ENCODE data around the gene FLNB. TPM values are rescaled to one million over a fixed set of nuclear protein-coding genes. Genes with fewer than 3 reads are reported as not detected.

The FLNB gene
- total and polyA plus RNA-seq, 2 of the 4 experiments (the other 2 are of a cell fraction): 78.0 to 136 TPM

DNA sequence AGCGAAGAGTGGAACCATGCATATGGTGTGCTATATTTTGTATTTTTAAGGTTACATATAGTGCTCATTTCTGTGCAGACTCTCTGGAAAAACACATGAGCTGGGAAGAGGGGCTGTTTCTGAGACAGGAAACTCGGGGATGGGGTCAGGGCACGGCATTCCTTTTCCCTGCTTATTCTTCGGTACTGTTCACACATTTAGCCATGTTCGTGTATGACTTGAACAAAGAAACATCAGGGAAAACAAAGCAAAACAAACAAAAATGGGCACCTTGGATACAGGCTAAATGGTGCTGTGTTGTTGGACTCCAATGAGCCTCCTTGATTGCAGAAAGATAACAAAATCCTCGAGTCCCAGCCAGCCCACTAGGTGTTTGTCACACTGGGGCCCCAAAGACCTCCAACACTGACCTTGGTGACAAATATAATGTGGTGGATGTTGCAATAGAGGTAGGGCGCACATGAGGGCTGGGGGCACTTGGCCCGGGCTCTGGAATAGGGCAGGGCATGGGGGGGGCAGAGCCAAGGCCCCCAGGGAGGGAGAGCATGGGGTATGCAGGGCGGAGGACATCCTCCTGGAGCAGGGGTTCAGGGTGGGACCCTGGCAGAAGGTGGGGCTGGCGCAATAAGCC is 183.3 kb downstream of the FLNB start:
- DNase-seq: no peak
- H2BK120ac ChIP-seq (ENCODE audit: low read depth, low read length): no peak overlapping the region
- H3K23ac ChIP-seq (ENCODE audit: low read depth, low read length): no peak overlapping the region
- H3K14ac ChIP-seq (replicated peaks; ENCODE audit: low read depth, low read length): no peak overlapping the region
- H3K4ac ChIP-seq (ENCODE audit: low read depth, low read length): no peak overlapping the region
- H3K9ac ChIP-seq (ENCODE audit: low read depth, low read length): no peak overlapping the region
- H3K9me3 ChIP-seq (ENCODE audit: control insufficient read depth, insufficient read depth, low read length): no peaks in the 10 kb centered on the region
- in situ Hi-C loops (cut with MboI; ENCODE audit: low sequenced_read_pairs) (loop anchor here (25.0 kb wide), 1 partner anchor 221 kb away; no protein-coding TSS in a partner anchor), dilution Hi-C loops (cut with HindIII; ENCODE audit: low sequenced_read_pairs, unreplicated experiment) (no loop called here), intact Hi-C loops (cut with micrococcal nuclease) (no loop called here)
- H4K5ac ChIP-seq (ENCODE audit: low read depth, low read length): no peak overlapping the region
- no peaks in the 10 kb centered on the region for H3K9me1 ChIP-seq (ENCODE audit: insufficient read depth, low read length)
- no peak overlapping the region for H3K4me3 ChIP-seq (ENCODE audit: insufficient read depth, low read depth, low read length)
- ATAC-seq (ENCODE audit: low read depth): no peak
- no peak overlapping the region for H4K8ac ChIP-seq (ENCODE audit: low read depth in 2 of 2, low read length in 2 of 2)
- H3K27ac ChIP-seq (ENCODE audit: insufficient read depth, low read length): no peak overlapping the region
- BruUV-seq (replicated peaks): no TSS peak
- CTCF ChIA-PET: no interaction called here
- no peak overlapping the region for H2BK20ac ChIP-seq (ENCODE audit: low read depth, low read length)
- no peaks in the 10 kb centered on the region for H4K20me1 ChIP-seq (ENCODE audit: insufficient read depth, low read length)
- no peak for TF ChIP-seq NFE2L2 (IDR thresholded peaks at IDR 0.05; ENCODE audit: low read depth, low read length)
- no peak for TF ChIP-seq RFX5 (IDR thresholded peaks at IDR 0.05; ENCODE audit: low read depth, low read length)
- TF ChIP-seq CHD1 (IDR thresholded peaks at IDR 0.05; ENCODE audit: low read depth, low read length): no peak
- TF ChIP-seq POLR2A (IDR thresholded peaks at IDR 0.05; ENCODE audit: low read depth, low read length): no peak
- no peak; the same call in 1 of the 2 replicates for TF ChIP-seq CEBPB (IDR thresholded peaks at IDR 0.05; ENCODE audit: low read depth, low read length)
- TF ChIP-seq MAZ (IDR thresholded peaks at IDR 0.05; ENCODE audit: borderline replicate concordance, low read depth, low read length): no peak
- TF ChIP-seq RAD21 (IDR thresholded peaks at IDR 0.05; ENCODE audit: low read length): no peak
- no peak for TF ChIP-seq RCOR1 (IDR thresholded peaks at IDR 0.05; ENCODE audit: insufficient replicate concordance, low read length)
- TF ChIP-seq SMC3 (IDR thresholded peaks at IDR 0.05; ENCODE audit: low read depth, low read length): no peak
- TF ChIP-seq, protein P1, sequence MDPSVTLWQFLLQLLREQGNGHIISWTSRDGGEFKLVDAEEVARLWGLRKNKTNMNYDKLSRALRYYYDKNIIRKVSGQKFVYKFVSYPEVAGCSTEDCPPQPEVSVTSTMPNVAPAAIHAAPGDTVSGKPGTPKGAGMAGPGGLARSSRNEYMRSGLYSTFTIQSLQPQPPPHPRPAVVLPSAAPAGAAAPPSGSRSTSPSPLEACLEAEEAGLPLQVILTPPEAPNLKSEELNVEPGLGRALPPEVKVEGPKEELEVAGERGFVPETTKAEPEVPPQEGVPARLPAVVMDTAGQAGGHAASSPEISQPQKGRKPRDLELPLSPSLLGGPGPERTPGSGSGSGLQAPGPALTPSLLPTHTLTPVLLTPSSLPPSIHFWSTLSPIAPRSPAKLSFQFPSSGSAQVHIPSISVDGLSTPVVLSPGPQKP (IDR thresholded peaks at IDR 0.05; ENCODE audit: borderline replicate concordance, low read depth, low read length): no peak
- TF ChIP-seq MAFK (IDR thresholded peaks at IDR 0.05; ENCODE audit: low read depth, low read length): no peak
- TF ChIP-seq, protein P2, sequence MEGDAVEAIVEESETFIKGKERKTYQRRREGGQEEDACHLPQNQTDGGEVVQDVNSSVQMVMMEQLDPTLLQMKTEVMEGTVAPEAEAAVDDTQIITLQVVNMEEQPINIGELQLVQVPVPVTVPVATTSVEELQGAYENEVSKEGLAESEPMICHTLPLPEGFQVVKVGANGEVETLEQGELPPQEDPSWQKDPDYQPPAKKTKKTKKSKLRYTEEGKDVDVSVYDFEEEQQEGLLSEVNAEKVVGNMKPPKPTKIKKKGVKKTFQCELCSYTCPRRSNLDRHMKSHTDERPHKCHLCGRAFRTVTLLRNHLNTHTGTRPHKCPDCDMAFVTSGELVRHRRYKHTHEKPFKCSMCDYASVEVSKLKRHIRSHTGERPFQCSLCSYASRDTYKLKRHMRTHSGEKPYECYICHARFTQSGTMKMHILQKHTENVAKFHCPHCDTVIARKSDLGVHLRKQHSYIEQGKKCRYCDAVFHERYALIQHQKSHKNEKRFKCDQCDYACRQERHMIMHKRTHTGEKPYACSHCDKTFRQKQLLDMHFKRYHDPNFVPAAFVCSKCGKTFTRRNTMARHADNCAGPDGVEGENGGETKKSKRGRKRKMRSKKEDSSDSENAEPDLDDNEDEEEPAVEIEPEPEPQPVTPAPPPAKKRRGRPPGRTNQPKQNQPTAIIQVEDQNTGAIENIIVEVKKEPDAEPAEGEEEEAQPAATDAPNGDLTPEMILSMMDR (conservative IDR thresholded peaks at IDR 0.05; ENCODE audit: low read depth, low read length): no peak
- H3K79me1 ChIP-seq (ENCODE audit: low read depth in 1 of 2, low read length in 2 of 2): no peaks in the 10 kb centered on the region
- no peak overlapping the region for H2BK5ac ChIP-seq (ENCODE audit: low read depth, low read length, poor library complexity, severe bottlenecking)
- no peak overlapping the region for H2BK15ac ChIP-seq (ENCODE audit: low read depth, low read length)
- H3K18ac ChIP-seq (ENCODE audit: low read depth, low read length): no peak overlapping the region
- peaks cover 2% of the 10 kb centered on the region; the same call in 1 of the 2 replicates for H3K27me3 ChIP-seq (ENCODE audit: control insufficient read depth, insufficient read depth, low read length)
- POLR2A ChIA-PET (ENCODE audit: unreplicated experiment): no interaction called here
- H4K91ac ChIP-seq (ENCODE audit: insufficient read depth, low read depth, low read length): no peak overlapping the region
- H2AK5ac ChIP-seq (ENCODE audit: low read depth, low read length): no peak overlapping the region
- no peak overlapping the region for H2AK9ac ChIP-seq (replicated peaks; ENCODE audit: low read depth, low read length, poor library complexity)
- no peaks in the 10 kb centered on the region for H3K4me1 ChIP-seq (ENCODE audit: control insufficient read depth, insufficient read depth, low read length)
- 66% methylated on average over 5 of the region's 10 CpGs; no CpG with 5 or more reads in 1 of the 2 experiments for WGBS, 2 experiments (ENCODE audit: extremely low coverage in 2 of 2, insufficient read length in 1 of 2)
- no peak overlapping the region for H3K4me2 ChIP-seq (ENCODE audit: low read depth, low read length)
- no peaks in the 10 kb centered on the region for H3K36me3 ChIP-seq (ENCODE audit: control insufficient read depth, insufficient read depth, low read length)
- H2AFZ ChIP-seq (replicated peaks; ENCODE audit: low read length, poor library complexity): no peak overlapping the region
- no peak overlapping the region for H3K56ac ChIP-seq (ENCODE audit: extremely low read depth, insufficient read depth, low read length)
